CD1c-positive myeloid dendritic cell (primary cell): ENCODE results near the gene KRTAP20-4.

Experiments used
- DNase-seq: peaks from one replicate; pipeline ENCODE4 v3.0.0-alpha.2; 2016; ENCODE audit errors: extremely low spot score

The KRTAP20-4 gene

DNA sequence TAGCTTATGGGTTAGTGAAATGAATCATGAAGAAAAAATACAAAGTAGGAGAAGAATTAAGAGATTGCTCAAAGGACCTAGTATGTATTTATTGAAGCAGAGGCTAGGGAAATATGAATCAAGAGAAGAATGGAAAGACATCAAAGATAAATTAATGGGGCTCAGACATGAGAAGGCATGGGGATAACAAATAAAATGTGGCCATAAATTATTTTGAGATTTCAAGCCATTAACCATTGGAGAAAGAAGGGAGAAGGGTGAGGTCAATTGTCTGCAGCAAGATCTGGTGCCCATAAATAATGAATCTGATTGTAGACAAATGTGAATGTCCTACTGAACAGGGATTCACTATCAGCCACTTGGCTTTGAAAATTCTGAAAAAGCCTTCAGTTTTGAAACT is 32.5 kb downstream of the KRTAP20-4 start:
- DNase-seq, result no peak

DNA sequence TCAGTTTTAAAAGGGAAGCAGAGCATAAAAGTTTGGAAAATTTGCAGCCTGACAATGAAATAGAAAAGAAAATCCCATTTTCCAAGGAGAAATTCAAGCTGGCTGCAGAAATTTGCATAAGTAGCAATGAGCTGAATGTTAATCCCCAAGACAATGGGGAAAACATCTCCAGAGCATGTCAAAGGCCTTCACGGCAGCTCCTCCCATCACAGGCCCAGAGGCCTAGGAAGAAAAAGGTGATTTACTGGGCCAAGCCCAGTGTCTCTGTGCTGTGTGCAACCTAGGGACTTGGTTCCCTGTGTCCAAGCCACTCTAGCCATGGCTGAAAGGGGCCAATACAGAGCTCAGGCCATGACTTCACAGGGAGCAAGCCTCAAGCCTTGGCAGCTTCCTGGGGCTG is 48.3 kb downstream of the KRTAP20-4 start:
- no peak for DNase-seq
